GM19023 (cell line): ENCODE results near the gene SLC7A1.

ENCODE experiments used
- ATAC-seq: cut with Tn5 transposase; IDR thresholded peaks from one replicate; pipeline ENCODE4 v1.9.1; 2021; ENCODE audit warnings: mild to moderate bottlenecking, moderate library complexity; ENCODE audit not compliant: unreplicated experiment

SLC7A1 gene

GRCh38 chr13:29465741-29466293, 129.7 kb downstream of the SLC7A1 start:
- ATAC-seq: no peak

GRCh38 chr13:29464105-29464679, 131.3 kb downstream of the SLC7A1 start:
- ATAC-seq: no peak

- no peak for ATAC-seq
These were observed 135.6 kb downstream of the SLC7A1 start for GRCh38 chr13:29459813-29460355.
